Mesothelial cell of epicardium (in vitro differentiated cells): ENCODE measurements around the gene USP43. TPM values are rescaled to one million over a fixed set of nuclear protein-coding genes. Genes with fewer than 3 reads are reported as not detected.

Experiments
- DNase-seq, 2 experiments: peaks; one replicate each; pipeline ENCODE4 v3.0.0; 2021; ENCODE audit warnings: low spot score in 2 of 2; ENCODE audit not compliant: unreplicated experiment in 2 of 2
- H3K27ac Mint-ChIP-seq: 2 replicates; pipeline ENCODE4 v1.8.0; 2021; ENCODE audit warnings: mixed read lengths
- H3K27me3 Mint-ChIP-seq: 2 replicates; pipeline ENCODE4 v1.8.0; 2021; ENCODE audit warnings: low read depth, mixed read lengths
- H3K36me3 Mint-ChIP-seq: 2 replicates; pipeline ENCODE4 v1.8.0; 2021; ENCODE audit warnings: mixed read lengths
- H3K4me1 Mint-ChIP-seq: 2 replicates; pipeline ENCODE4 v1.8.0; 2021; ENCODE audit warnings: mixed read lengths
- H3K4me3 Mint-ChIP-seq: 2 replicates; pipeline ENCODE4 v1.8.0; 2021; ENCODE audit warnings: mild to moderate bottlenecking, moderate library complexity, mixed read lengths
- H3K9me3 Mint-ChIP-seq: 2 replicates; pipeline ENCODE4 v1.8.0; 2021; ENCODE audit warnings: mixed read lengths
- total RNA-seq: library from RNA; stranded (reverse); gene quantifications from 3 replicates; pipeline ENCODE4 v1.2.1, GENCODE V29; 2021
- TF ChIP-seq, protein P1 (sequence below): fragments of 200-600 bp; sonication (generic); IDR thresholded peaks from one replicate; pipeline ENCODE4 v1.5.0; 2021; ENCODE audit warnings: antibody characterized with exemption; ENCODE audit not compliant: unreplicated experiment

USP43 gene
- total RNA-seq, 1 donor from 2014 or later: 8.9 TPM

DNA sequence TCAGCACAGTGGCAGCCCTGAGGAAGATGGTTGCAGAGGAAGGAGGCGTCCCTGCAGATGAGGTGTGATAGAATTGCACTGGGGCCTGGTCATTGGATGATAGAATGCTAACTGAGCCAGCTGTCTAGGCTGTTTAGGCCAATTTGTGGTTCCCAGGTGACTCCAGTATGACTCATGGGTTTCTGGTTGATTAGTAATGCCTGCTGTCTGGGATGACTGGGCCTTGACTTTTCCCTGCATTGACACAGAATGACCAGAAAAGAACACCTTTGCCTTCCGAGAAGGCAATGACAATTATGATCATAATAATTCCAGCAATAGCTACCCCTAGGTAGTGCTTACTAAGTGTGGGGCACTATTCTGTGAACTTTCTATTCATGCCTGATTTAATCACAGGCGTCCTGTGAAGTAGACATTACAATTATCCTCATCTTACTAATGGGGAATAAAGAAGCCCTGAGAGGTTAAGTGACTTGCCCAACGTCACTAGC is 31.5 kb downstream of the USP43 start:
- H3K9me3 Mint-ChIP-seq: peaks cover 12% of the 10 kb centered on the region
- no peak for DNase-seq
- H3K4me1 Mint-ChIP-seq: no peaks in the 10 kb centered on the region
- H3K4me3 Mint-ChIP-seq: no peak overlapping the region
- TF ChIP-seq, protein P1, sequence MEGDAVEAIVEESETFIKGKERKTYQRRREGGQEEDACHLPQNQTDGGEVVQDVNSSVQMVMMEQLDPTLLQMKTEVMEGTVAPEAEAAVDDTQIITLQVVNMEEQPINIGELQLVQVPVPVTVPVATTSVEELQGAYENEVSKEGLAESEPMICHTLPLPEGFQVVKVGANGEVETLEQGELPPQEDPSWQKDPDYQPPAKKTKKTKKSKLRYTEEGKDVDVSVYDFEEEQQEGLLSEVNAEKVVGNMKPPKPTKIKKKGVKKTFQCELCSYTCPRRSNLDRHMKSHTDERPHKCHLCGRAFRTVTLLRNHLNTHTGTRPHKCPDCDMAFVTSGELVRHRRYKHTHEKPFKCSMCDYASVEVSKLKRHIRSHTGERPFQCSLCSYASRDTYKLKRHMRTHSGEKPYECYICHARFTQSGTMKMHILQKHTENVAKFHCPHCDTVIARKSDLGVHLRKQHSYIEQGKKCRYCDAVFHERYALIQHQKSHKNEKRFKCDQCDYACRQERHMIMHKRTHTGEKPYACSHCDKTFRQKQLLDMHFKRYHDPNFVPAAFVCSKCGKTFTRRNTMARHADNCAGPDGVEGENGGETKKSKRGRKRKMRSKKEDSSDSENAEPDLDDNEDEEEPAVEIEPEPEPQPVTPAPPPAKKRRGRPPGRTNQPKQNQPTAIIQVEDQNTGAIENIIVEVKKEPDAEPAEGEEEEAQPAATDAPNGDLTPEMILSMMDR: no peak
- no peak overlapping the region for H3K27ac Mint-ChIP-seq
- no peaks in the 10 kb centered on the region for H3K27me3 Mint-ChIP-seq
- peaks cover 31% of the 10 kb centered on the region for H3K36me3 Mint-ChIP-seq

DNA sequence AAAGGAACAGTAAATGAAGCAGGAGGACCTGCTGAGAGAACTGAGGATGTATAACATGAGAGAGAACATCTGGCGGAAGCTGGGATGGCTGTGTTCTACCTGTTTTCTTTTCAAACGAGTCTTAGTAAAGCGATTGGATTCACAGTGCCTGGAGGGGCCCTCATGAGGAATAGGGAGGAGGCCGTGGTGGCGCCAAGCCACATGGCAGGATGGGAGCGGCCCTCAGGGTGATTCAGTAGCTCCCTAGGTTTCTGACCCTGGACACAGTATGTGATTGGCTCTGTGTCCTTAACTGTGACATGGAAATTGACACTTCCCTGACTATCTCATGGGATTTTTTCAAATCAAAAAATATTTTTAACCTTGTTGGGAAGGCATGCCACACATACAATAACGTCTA is 32.1 kb downstream of the USP43 start:
- Mint-ChIP-seq H3K9me3 (peaks cover 12% of the 10 kb centered on the region), H3K36me3 (peaks cover 31% of the 10 kb centered on the region), H3K27ac (no peak overlapping the region), H3K27me3 (no peaks in the 10 kb centered on the region), H3K4me1 (no peaks in the 10 kb centered on the region), H3K4me3 (no peak overlapping the region)
- TF ChIP-seq, protein P1: no peak
- DNase-seq: no peak

GRCh38 chr17:9677896-9678295 is 32.6 kb downstream of the USP43 start:
- DNase-seq: no peak
- Mint-ChIP-seq H3K9me3 (peaks cover 12% of the 10 kb centered on the region), H3K36me3 (peaks cover 31% of the 10 kb centered on the region), H3K27ac (no peak overlapping the region), H3K4me3 (no peak overlapping the region), H3K27me3 (no peaks in the 10 kb centered on the region), H3K4me1 (no peaks in the 10 kb centered on the region)
- TF ChIP-seq, protein P1: no peak

DNA sequence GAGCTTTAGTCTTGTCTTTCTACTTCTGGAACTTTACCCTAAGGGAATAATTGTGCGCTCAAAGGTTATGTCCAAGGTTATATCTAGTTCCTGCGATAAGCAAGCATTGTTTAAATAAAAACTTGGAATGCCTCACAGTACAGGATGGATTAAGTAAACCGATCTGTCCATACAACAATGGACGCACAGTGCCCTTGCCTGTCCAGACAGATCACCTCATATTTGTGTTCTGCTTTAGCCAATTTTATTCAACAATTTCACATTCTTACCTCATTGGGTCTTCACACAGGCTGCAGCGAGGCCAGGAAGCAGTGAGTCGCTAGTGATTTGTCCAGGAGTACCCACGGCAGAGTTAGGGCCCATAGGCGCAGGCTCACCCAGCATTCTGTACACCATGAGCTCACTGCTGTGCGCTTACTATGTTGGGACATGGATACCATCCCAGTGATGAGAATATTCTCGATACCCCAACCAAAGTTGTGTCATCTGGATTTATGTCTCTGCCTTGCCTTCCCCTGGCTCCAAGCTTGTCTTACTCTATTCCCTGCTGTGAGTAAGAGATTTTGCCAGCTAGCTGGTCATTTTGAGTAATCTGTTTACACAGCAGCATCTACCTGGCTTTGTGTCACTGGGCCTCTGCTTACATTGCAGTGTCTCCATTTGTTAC is 39.8 kb downstream of the USP43 start:
- Mint-ChIP-seq H3K4me1 (no peaks in the 10 kb centered on the region), H3K9me3 (peaks cover 13% of the 10 kb centered on the region), H3K27me3 (no peaks in the 10 kb centered on the region), H3K27ac (no peak overlapping the region), H3K4me3 (no peak overlapping the region), H3K36me3 (peaks cover 37% of the 10 kb centered on the region)
- no peak for DNase-seq
- TF ChIP-seq, protein P1: no peak

DNA sequence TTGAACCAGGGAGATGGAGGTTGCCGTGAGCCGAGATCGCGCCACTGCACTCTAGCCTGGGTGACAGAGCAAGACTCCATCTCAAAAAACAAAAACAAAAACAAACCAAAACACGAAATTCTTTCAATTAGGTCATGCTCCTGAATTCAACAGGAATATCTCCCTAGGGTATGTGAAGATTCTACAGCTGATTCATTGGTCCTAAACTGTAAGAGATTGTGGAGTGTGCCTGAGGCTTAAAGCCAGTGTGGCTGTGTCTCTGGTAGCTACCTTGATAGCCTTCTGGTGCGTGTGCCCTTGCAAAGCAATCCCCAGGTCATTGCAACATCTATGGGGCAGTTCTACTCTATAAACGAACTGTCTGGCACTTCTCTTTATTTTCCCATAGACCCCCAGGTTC is 48.4 kb downstream of the USP43 start:
- TF ChIP-seq, protein P1: no peak
- H3K9me3 Mint-ChIP-seq: peaks cover 13% of the 10 kb centered on the region
- H3K27me3 Mint-ChIP-seq: no peaks in the 10 kb centered on the region
- peaks cover 40% of the 10 kb centered on the region for H3K36me3 Mint-ChIP-seq
- DNase-seq: no peak
- H3K27ac Mint-ChIP-seq: no peak overlapping the region
- no peak overlapping the region for H3K4me3 Mint-ChIP-seq
- no peaks in the 10 kb centered on the region for H3K4me1 Mint-ChIP-seq
